ENCODE measurements around the gene TMTC2. TPM values are rescaled to one million over a fixed set of nuclear protein-coding genes. Genes with fewer than 3 reads are reported as not detected.

The TMTC2 gene
- total RNA-seq, 6 experiments from 2014 or later = 0.74 to 1.9 (median 0.96) TPM

- DNase-seq = no peak
- no peak for ATAC-seq
- intact Hi-C loops (cut with DNase I) = no loop called here
- TF ChIP-seq POLR2A (IDR thresholded peaks at IDR 0.05) = no peak
- no peak for TF ChIP-seq CTCF (IDR thresholded peaks at IDR 0.05)
- H3K9me3 ChIP-seq = no peaks in the 10 kb centered on the region
- 75% methylated on average over 1 of the region's 1 CpG for WGBS (ENCODE audit: insufficient coverage, low coverage, low lambda C conversion rate, missing lambda C conversion rate)
- H3K4me1 ChIP-seq = no peaks in the 10 kb centered on the region
- H3K27ac ChIP-seq = no peak overlapping the region
- no peaks in the 10 kb centered on the region for H3K27me3 ChIP-seq
- H3K4me3 ChIP-seq = no peak overlapping the region
- H3K36me3 ChIP-seq = no peaks in the 10 kb centered on the region
Observed at GRCh38 chr12:83136411-83136810, 449.7 kb downstream of the TMTC2 start.

DNA sequence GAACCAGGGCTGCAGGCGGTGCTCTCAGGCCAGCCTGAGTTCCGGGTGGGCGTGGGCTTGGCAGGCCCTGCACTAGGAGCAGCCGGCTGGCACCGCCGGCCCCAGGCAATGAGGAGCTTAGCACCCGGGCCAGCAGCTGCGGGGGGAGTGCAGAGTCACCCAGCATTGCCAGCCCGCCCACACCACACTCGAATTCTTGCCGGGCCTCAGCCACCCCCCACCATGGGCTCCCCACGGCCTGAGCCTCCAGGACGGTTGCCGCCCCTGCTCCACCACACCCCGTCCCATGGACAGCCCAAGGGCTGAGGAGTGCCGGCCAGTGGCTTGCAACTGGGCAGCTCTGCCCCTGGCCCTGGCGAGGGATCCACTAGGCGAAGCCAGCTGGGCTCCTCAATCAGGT lies 453.4 kb downstream of the TMTC2 start:
- ATAC-seq = no peak

DNA sequence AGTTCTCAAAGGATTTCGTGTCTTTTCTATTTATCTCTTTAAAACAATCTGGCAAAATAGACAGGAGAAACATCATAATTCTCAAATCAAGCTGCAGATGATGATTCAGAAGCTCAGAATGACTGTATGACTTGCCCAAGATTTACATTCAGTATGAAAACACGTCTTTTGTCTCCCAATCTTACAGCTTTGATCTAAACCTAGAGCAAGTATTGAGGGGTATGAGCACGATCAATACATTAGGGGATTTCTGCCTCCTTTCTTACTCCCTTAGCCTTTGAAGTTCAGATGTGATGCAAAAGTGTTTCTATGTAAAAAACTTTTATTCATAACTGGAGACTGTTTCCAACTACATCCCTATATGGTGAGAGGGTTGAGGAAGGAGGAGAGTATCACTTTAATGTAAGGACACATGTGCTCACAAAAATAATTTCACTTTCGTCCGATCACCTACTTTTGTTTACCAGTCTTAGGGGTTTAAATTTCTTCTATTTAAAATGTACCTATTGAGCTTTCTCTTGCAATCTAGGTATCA lies 454.8 kb downstream of the TMTC2 start:
- no peaks in the 10 kb centered on the region for H3K4me1 ChIP-seq
- H3K9me3 ChIP-seq = no peaks in the 10 kb centered on the region
- no peak overlapping the region for H3K4me3 ChIP-seq
- no peak for DNase-seq
- 64% methylated on average over 5 of the region's 5 CpGs for WGBS (ENCODE audit: insufficient coverage, low coverage, low lambda C conversion rate, missing lambda C conversion rate)
- H3K27ac ChIP-seq = no peak overlapping the region
- no peaks in the 10 kb centered on the region for H3K36me3 ChIP-seq
- intact Hi-C loops (cut with DNase I) = no loop called here
- TF ChIP-seq POLR2A (IDR thresholded peaks at IDR 0.05) = no peak
- TF ChIP-seq CTCF (IDR thresholded peaks at IDR 0.05) = no peak
- no peaks in the 10 kb centered on the region for H3K27me3 ChIP-seq
- ATAC-seq = no peak

More for the DNA sequence above, 453.4 kb downstream of the TMTC2 start:
- no peak overlapping the region for H3K4me3 ChIP-seq
- no peaks in the 10 kb centered on the region for H3K27me3 ChIP-seq
- TF ChIP-seq CTCF (IDR thresholded peaks at IDR 0.05) = no peak
- DNase-seq = no peak
- H3K4me1 ChIP-seq = no peaks in the 10 kb centered on the region
- H3K9me3 ChIP-seq = no peaks in the 10 kb centered on the region
- WGBS (ENCODE audit: insufficient coverage, low coverage, low lambda C conversion rate, missing lambda C conversion rate) = 70% methylated on average over 3 of the region's 18 CpGs
- intact Hi-C loops (cut with DNase I) = no loop called here
- no peaks in the 10 kb centered on the region for H3K36me3 ChIP-seq
- H3K27ac ChIP-seq = no peak overlapping the region

DNA sequence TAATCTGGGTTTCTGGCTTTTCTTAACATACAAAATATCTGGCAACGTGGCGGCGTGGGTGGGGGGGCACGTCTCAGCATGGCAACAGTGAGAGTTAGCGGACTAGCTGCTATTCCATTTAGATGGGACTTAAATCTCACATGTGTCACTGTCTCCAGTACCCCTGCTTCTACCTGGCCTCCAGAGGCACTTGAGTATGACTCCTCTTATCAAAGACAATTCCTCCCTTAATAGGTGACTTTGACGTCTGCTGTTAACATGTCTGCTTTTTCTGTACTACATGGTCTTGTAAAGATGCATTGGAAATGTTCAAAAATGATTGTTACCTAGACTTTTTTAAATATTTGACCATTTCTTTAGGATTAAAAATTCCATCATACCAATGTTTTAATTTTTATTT lies 456.2 kb downstream of the TMTC2 start:
- no peaks in the 10 kb centered on the region for H3K9me3 ChIP-seq
- no peak for DNase-seq
- ATAC-seq = no peak
- H3K27me3 ChIP-seq = no peaks in the 10 kb centered on the region
- H3K36me3 ChIP-seq = no peaks in the 10 kb centered on the region
- WGBS (ENCODE audit: insufficient coverage, low coverage, low lambda C conversion rate, missing lambda C conversion rate) = 73% methylated on average over 4 of the region's 6 CpGs
- no peaks in the 10 kb centered on the region for H3K4me1 ChIP-seq
- no peak overlapping the region for H3K4me3 ChIP-seq
- no peak for TF ChIP-seq POLR2A (IDR thresholded peaks at IDR 0.05)
- intact Hi-C loops (cut with DNase I) = no loop called here
- H3K27ac ChIP-seq = no peak overlapping the region

DNA sequence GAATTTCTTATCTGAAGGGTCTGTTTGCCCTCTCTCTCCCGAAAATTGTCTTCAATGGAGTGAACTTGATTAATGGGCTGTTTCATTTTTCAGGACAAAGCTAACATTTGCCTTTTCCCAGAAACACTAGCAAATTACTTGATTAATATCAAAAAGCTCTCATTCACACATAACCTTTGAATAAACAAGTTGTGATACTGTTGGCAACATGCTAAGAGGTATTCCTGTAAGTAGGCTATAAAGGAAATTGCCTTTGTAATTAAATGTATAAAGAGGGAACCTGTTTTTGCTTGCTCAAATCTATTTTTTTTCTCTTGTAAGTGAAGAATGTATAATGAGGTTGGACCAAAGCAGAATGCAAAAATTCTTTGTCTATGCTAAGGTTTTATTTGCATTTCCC lies 457.2 kb downstream of the TMTC2 start:
- H3K27ac ChIP-seq = no peak overlapping the region
- no peaks in the 10 kb centered on the region for H3K4me1 ChIP-seq
- H3K36me3 ChIP-seq = no peaks in the 10 kb centered on the region
- intact Hi-C loops (cut with DNase I) = no loop called here
- ATAC-seq (no peak), DNase-seq (no peak)
- H3K4me3 ChIP-seq = no peak overlapping the region
- TF ChIP-seq POLR2A (IDR thresholded peaks at IDR 0.05) (no peak), CTCF (IDR thresholded peaks at IDR 0.05) (no peak)
- 38% methylated on average over 1 of the region's 1 CpG for WGBS (ENCODE audit: insufficient coverage, low coverage, low lambda C conversion rate, missing lambda C conversion rate)
- H3K27me3 ChIP-seq = no peaks in the 10 kb centered on the region
- H3K9me3 ChIP-seq = no peaks in the 10 kb centered on the region
